ENCODE measurements around the gene ANKRD52. TPM values are rescaled to one million over a fixed set of nuclear protein-coding genes. Genes with fewer than 3 reads are reported as not detected.

ANKRD52 gene
- total RNA-seq, 1 donor = 18.8 TPM

GRCh38 chr12:56282579-56282978 lies 24.4 kb upstream of the ANKRD52 start:
- Histone ChIP-seq H3K27ac (ENCODE audit: low read depth, low read length) (no peak overlapping the region), H4K20me1 (ENCODE audit: insufficient read depth, low read length) (peaks cover 5% of the 10 kb centered on the region), H3K4me2 (ENCODE audit: insufficient read depth, low read length) (no peak overlapping the region), H3K4me1 (ENCODE audit: insufficient read depth, low read length) (peaks cover 5% of the 10 kb centered on the region), H3K4me3 (ENCODE audit: insufficient read depth, low read length) (no peak overlapping the region), H2AFZ (ENCODE audit: low read length) (no peak overlapping the region), H3K79me2 (ENCODE audit: insufficient read depth, low read length) (peaks cover 8% of the 10 kb centered on the region), H3K36me3 (ENCODE audit: insufficient read depth, low read length) (peaks cover 75% of the 10 kb centered on the region), H3K27me3 (ENCODE audit: insufficient read depth, low read length) (no peaks in the 10 kb centered on the region), H3K9me3 (ENCODE audit: low read depth, low read length) (no peaks in the 10 kb centered on the region)
- TF ChIP-seq, protein P1, sequence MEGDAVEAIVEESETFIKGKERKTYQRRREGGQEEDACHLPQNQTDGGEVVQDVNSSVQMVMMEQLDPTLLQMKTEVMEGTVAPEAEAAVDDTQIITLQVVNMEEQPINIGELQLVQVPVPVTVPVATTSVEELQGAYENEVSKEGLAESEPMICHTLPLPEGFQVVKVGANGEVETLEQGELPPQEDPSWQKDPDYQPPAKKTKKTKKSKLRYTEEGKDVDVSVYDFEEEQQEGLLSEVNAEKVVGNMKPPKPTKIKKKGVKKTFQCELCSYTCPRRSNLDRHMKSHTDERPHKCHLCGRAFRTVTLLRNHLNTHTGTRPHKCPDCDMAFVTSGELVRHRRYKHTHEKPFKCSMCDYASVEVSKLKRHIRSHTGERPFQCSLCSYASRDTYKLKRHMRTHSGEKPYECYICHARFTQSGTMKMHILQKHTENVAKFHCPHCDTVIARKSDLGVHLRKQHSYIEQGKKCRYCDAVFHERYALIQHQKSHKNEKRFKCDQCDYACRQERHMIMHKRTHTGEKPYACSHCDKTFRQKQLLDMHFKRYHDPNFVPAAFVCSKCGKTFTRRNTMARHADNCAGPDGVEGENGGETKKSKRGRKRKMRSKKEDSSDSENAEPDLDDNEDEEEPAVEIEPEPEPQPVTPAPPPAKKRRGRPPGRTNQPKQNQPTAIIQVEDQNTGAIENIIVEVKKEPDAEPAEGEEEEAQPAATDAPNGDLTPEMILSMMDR (IDR thresholded peaks at IDR 0.05; ENCODE audit: extremely low read depth, low read depth, low read length) = no peak
- DNase-seq (ENCODE audit: insufficient read length, low spot score, missing footprints) = no peak

- no peak overlapping the region for H3K27ac ChIP-seq (ENCODE audit: low read depth, low read length)
- H3K9me3 ChIP-seq (ENCODE audit: low read depth, low read length) = no peaks in the 10 kb centered on the region
- no peaks in the 10 kb centered on the region for H3K27me3 ChIP-seq (ENCODE audit: insufficient read depth, low read length)
- no peak for DNase-seq (ENCODE audit: insufficient read length, low spot score, missing footprints)
- H4K20me1 ChIP-seq (ENCODE audit: insufficient read depth, low read length) = peaks cover 5% of the 10 kb centered on the region
- TF ChIP-seq, protein P1 (IDR thresholded peaks at IDR 0.05; ENCODE audit: extremely low read depth, low read depth, low read length) = no peak
- H3K4me2 ChIP-seq (ENCODE audit: insufficient read depth, low read length) = no peak overlapping the region
- H2AFZ ChIP-seq (ENCODE audit: low read length) = no peak overlapping the region
- peaks cover 5% of the 10 kb centered on the region for H3K4me1 ChIP-seq (ENCODE audit: insufficient read depth, low read length)
- H3K36me3 ChIP-seq (ENCODE audit: insufficient read depth, low read length) = peaks cover 79% of the 10 kb centered on the region
- no peak overlapping the region for H3K4me3 ChIP-seq (ENCODE audit: insufficient read depth, low read length)
- H3K79me2 ChIP-seq (ENCODE audit: insufficient read depth, low read length) = peaks cover 7% of the 10 kb centered on the region
Observed at GRCh38 chr12:56282030-56282429, 23.8 kb upstream of the ANKRD52 start.

DNA sequence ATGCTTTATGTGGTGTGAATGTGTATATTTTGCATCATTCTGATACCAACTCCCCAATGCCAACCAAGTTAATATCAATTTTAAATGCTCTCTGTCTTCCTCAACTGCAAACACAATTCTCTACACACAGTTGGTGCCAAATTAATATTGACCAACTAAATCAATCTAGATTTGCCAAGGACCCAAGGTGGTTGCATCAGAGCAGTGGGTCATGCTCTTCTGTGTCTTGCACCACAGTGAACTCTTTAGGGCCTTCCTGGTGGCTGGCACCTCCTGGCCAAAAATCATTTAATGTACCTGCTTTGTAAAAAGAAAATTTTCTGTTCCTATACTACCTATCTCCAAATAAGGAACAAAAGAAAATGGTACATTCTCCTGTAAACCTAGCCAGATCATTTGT lies 22.7 kb upstream of the ANKRD52 start:
- Histone ChIP-seq H3K4me1 (ENCODE audit: insufficient read depth, low read length) (no peaks in the 10 kb centered on the region), H4K20me1 (ENCODE audit: insufficient read depth, low read length) (no peaks in the 10 kb centered on the region), H2AFZ (ENCODE audit: low read length) (no peak overlapping the region), H3K36me3 (ENCODE audit: insufficient read depth, low read length) (peaks cover 78% of the 10 kb centered on the region), H3K4me3 (ENCODE audit: insufficient read depth, low read length) (no peak overlapping the region), H3K79me2 (ENCODE audit: insufficient read depth, low read length) (no peaks in the 10 kb centered on the region), H3K9me3 (ENCODE audit: low read depth, low read length) (no peaks in the 10 kb centered on the region), H3K27me3 (ENCODE audit: insufficient read depth, low read length) (no peaks in the 10 kb centered on the region), H3K4me2 (ENCODE audit: insufficient read depth, low read length) (no peak overlapping the region), H3K27ac (ENCODE audit: low read depth, low read length) (no peak overlapping the region)
- DNase-seq (ENCODE audit: insufficient read length, low spot score, missing footprints) = no peak
- TF ChIP-seq, protein P1 (IDR thresholded peaks at IDR 0.05; ENCODE audit: extremely low read depth, low read depth, low read length) = no peak

GRCh38 chr12:56278905-56279304 lies 20.7 kb upstream of the ANKRD52 start:
- Histone ChIP-seq H3K27ac (ENCODE audit: low read depth, low read length) (no peak overlapping the region), H3K27me3 (ENCODE audit: insufficient read depth, low read length) (no peaks in the 10 kb centered on the region), H3K9me3 (ENCODE audit: low read depth, low read length) (no peaks in the 10 kb centered on the region), H4K20me1 (ENCODE audit: insufficient read depth, low read length) (no peaks in the 10 kb centered on the region), H3K4me3 (ENCODE audit: insufficient read depth, low read length) (no peak overlapping the region), H3K36me3 (ENCODE audit: insufficient read depth, low read length) (peaks cover 86% of the 10 kb centered on the region), H3K4me2 (ENCODE audit: insufficient read depth, low read length) (no peak overlapping the region), H2AFZ (ENCODE audit: low read length) (no peak overlapping the region), H3K4me1 (ENCODE audit: insufficient read depth, low read length) (no peaks in the 10 kb centered on the region), H3K79me2 (ENCODE audit: insufficient read depth, low read length) (no peaks in the 10 kb centered on the region)
- no peak for DNase-seq (ENCODE audit: insufficient read length, low spot score, missing footprints)
- TF ChIP-seq, protein P1 (IDR thresholded peaks at IDR 0.05; ENCODE audit: extremely low read depth, low read depth, low read length) = no peak

Measured in osteoblast (primary cell).